22Rv1 (cell line): ENCODE data around the gene MAST3.

Experiments used
- ZFX ChIP-seq: fragments of 450-650 bp; IDR thresholded peaks from 2 replicates; pipeline ENCODE4 v1.6.1; 2017; ENCODE audit warnings: antibody characterized with exemption, borderline replicate concordance
- TF ChIP-seq, protein P1 (sequence below): fragments of 450-650 bp; IDR thresholded peaks from 2 replicates; pipeline ENCODE4 v1.5.1; 2017; ENCODE audit warnings: mild to moderate bottlenecking

DNA sequence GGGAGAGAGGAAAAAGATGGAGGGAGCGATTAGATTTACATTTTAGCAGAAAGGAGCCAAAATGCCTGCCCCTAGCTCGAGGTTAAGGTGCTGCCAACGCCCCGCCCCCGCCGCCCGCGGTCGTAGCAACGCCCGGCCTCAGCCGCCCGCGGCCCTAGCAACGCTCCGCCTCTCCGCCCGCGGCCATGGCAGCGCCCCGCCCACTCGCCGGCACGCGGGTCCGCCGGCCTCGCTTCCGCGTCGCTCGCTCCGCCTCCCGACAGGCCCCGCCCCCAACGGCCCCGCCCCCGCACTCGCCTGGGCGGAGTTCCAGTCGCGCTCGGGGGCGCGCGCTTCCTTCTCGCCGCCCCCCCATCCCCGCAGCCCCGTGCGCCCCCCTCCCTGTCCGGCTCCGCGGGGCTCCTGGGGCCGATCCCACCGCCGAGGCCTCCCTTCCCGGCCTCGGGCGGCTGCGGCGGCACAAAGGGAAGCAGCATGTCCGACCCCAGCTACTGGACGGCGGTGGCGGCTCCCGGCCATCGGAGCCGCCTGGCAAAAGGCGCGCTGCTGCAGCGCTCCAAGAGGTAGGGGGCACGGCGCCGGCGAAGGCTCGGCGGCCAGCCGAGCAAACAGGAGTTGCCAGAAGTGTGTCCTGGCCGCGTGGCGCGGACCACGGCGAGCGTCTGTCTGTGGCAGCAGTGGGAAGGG is 20.3 kb downstream of the MAST3 start:
- TF ChIP-seq, protein P1, sequence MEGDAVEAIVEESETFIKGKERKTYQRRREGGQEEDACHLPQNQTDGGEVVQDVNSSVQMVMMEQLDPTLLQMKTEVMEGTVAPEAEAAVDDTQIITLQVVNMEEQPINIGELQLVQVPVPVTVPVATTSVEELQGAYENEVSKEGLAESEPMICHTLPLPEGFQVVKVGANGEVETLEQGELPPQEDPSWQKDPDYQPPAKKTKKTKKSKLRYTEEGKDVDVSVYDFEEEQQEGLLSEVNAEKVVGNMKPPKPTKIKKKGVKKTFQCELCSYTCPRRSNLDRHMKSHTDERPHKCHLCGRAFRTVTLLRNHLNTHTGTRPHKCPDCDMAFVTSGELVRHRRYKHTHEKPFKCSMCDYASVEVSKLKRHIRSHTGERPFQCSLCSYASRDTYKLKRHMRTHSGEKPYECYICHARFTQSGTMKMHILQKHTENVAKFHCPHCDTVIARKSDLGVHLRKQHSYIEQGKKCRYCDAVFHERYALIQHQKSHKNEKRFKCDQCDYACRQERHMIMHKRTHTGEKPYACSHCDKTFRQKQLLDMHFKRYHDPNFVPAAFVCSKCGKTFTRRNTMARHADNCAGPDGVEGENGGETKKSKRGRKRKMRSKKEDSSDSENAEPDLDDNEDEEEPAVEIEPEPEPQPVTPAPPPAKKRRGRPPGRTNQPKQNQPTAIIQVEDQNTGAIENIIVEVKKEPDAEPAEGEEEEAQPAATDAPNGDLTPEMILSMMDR = peak; percentile 17; the same call in 1 of the 2 replicates
- TF ChIP-seq ZFX = no peak
